H1 (cell line): ENCODE measurements around the gene RBP3. TPM values are rescaled to one million over a fixed set of nuclear protein-coding genes. Genes with fewer than 3 reads are reported as not detected.

Experiments
- CTCF ChIA-PET: fragments of 300-600 bp; sonication (Branson Sonifier 250); formaldehyde crosslinking; loops from one replicate; lab custom pipeline; 2021; ENCODE audit not compliant: partially characterized antibody; lab: Charles Lee
- POLR2A ChIA-PET: fragments of 300-600 bp; sonication (Branson Sonifier 250); formaldehyde crosslinking; loops from one replicate; lab custom pipeline; 2021; ENCODE audit warnings: inconsistent platforms; ENCODE audit not compliant: partially characterized antibody; lab: Charles Lee
- DNase-seq, 2 experiments: peaks; one replicate each; pipeline versions ENCODE4 v3.0.0 to v3.0.0-alpha.2; 2010 to 2022; ENCODE audit warnings: low spot score in 2 of 2, low read depth in 1 of 2, mixed read lengths in 1 of 2
- FAIRE-seq: peaks from 2 replicates; lab custom pipeline; 2011; peaks lifted over from hg19 to GRCh38; lab: Jason Lieb, UNC
- H2AFZ ChIP-seq: 2 replicates; pipeline ENCODE4 v1.8.1; 2012; ENCODE audit warnings: low read length, inconsistent platforms
- H2AK5ac ChIP-seq: 2 replicates; pipeline ENCODE4 v1.6.1; 2013; ENCODE audit warnings: low read depth, low read length
- H2BK120ac ChIP-seq: replicated peaks from 2 replicates; pipeline ENCODE3; 2013; ENCODE audit warnings: low read depth, low read length, inconsistent platforms
- H2BK12ac ChIP-seq: 2 replicates; pipeline ENCODE4 v1.6.1; 2013; ENCODE audit warnings: low read depth, low read length
- H2BK15ac ChIP-seq: 2 replicates; pipeline ENCODE4 v1.6.1; 2013; ENCODE audit warnings: low read length
- H2BK20ac ChIP-seq: 2 replicates; pipeline ENCODE4 v1.6.1; 2013; ENCODE audit warnings: low read length
- H2BK5ac ChIP-seq: 2 replicates; pipeline ENCODE4 v1.6.1; 2013; ENCODE audit warnings: low read depth, low read length
- H3K14ac ChIP-seq: 2 replicates; pipeline ENCODE4 v1.6.1; 2013; ENCODE audit warnings: inconsistent platforms; ENCODE audit not compliant: insufficient read length
- H3K18ac ChIP-seq: 2 replicates; pipeline ENCODE4 v1.6.1; 2013; ENCODE audit warnings: low read length; ENCODE audit errors: extremely low read depth
- H3K23ac ChIP-seq: 2 replicates; pipeline ENCODE4 v1.6.1; 2013; ENCODE audit warnings: inconsistent platforms; ENCODE audit not compliant: insufficient read length
- H3K23me2 ChIP-seq: 2 replicates; pipeline ENCODE4 v1.6.1; 2013; ENCODE audit warnings: low read depth, low read length
- H3K27ac ChIP-seq: 2 replicates; pipeline ENCODE4 v1.6.1; 2011; ENCODE audit warnings: low read depth, low read length, inconsistent platforms
- H3K27me3 ChIP-seq, 4 experiments: replicated peaks in 1 of 4; 1 replicate in 1 of 4; 2 replicates in 3 of 4; pipeline versions ENCODE4 v1.6.1 to v1.8.1; 2011 to 2013; ENCODE audit warnings: low read length in 3 of 4, mild to moderate bottlenecking in 3 of 4, inconsistent platforms in 2 of 4, mixed read lengths in 2 of 4, moderate library complexity in 1 of 4; ENCODE audit not compliant: control insufficient read depth in 3 of 4, insufficient read depth in 3 of 4; ENCODE audit errors: extremely low read depth in 1 of 4
- H3K36me3 ChIP-seq, 4 experiments: 2 replicates each; pipeline versions ENCODE4 v1.6.1 to v1.8.1; 2011 to 2013; ENCODE audit warnings: mild to moderate bottlenecking in 4 of 4, low read length in 3 of 4, moderate library complexity in 2 of 4, control low read depth in 1 of 4, inconsistent platforms in 1 of 4; ENCODE audit not compliant: insufficient read depth in 4 of 4, control insufficient read depth in 2 of 4
- H3K4ac ChIP-seq: replicated peaks from 2 replicates; pipeline ENCODE3; 2013; ENCODE audit warnings: low read length, low read depth, mixed read lengths, inconsistent platforms; ENCODE audit not compliant: insufficient read length
- H3K4me1 ChIP-seq, 4 experiments: replicated peaks in 1 of 4; 1 replicate in 1 of 4; 2 replicates in 3 of 4; pipeline versions ENCODE4 v1.6.1 to v1.8.1; 2011 to 2013; ENCODE audit warnings: low read length in 3 of 4, inconsistent platforms in 2 of 4, mixed read lengths in 1 of 4; ENCODE audit not compliant: insufficient read depth in 4 of 4, control insufficient read depth in 3 of 4
- H3K4me2 ChIP-seq, 2 experiments: 2 replicates each; pipeline versions ENCODE4 v1.6.1 to v1.8.1; 2011 to 2013; ENCODE audit warnings: low read depth in 2 of 2, low read length in 2 of 2, control low read depth in 1 of 2, inconsistent platforms in 1 of 2, mild to moderate bottlenecking in 1 of 2; ENCODE audit not compliant: insufficient read depth in 1 of 2
- H3K4me3 ChIP-seq, 4 experiments: fragments of 200-600, 300-600 bp in 1 of 4; sonication (generic), shearing (Covaris generic), sonication (Bioruptor Twin) in 1 of 4; 2 replicates each; pipeline versions ENCODE4 v1.5.1 to v1.8.1; 2011 to 2016; ENCODE audit warnings: low read length in 4 of 4, low read depth in 3 of 4, control low read depth in 2 of 4, inconsistent platforms in 2 of 4, mild to moderate bottlenecking in 2 of 4, mixed read lengths in 1 of 4, moderate library complexity in 1 of 4; ENCODE audit not compliant: insufficient read depth in 2 of 4; ENCODE audit errors: extremely low read depth in 1 of 4
- H3K56ac ChIP-seq: replicated peaks from 2 replicates; pipeline ENCODE3; 2013; ENCODE audit warnings: low read depth, mild to moderate bottlenecking, mixed read lengths, low read length, inconsistent platforms; ENCODE audit not compliant: insufficient read length
- H3K79me1 ChIP-seq: 2 replicates; pipeline ENCODE4 v1.6.1; 2013; ENCODE audit warnings: low read depth, low read length, control low read depth
- H3K79me2 ChIP-seq, 2 experiments: 2 replicates each; pipeline versions ENCODE4 v1.6.1 to v1.8.1; 2012 to 2013; ENCODE audit warnings: low read length in 2 of 2, mild to moderate bottlenecking in 2 of 2, inconsistent platforms in 1 of 2; ENCODE audit not compliant: insufficient read depth in 2 of 2, control insufficient read depth in 1 of 2
- H3K9ac ChIP-seq, 4 experiments: replicated peaks in 1 of 4; 1 replicate in 1 of 4; 2 replicates in 3 of 4; pipeline versions ENCODE4 v1.6.1 to v1.8.1; 2011 to 2013; ENCODE audit warnings: low read depth in 3 of 4, low read length in 3 of 4, control low read depth in 2 of 4, mild to moderate bottlenecking in 2 of 4, moderate library complexity in 2 of 4, inconsistent platforms in 1 of 4; ENCODE audit errors: extremely low read depth in 1 of 4
- H3K9me3 ChIP-seq, 2 experiments: 2 replicates each; pipeline versions ENCODE4 v1.6.1 to v1.8.1; 2012 to 2013; ENCODE audit warnings: mild to moderate bottlenecking in 2 of 2, moderate library complexity in 2 of 2, control low read depth in 1 of 2, inconsistent platforms in 1 of 2, low read depth in 1 of 2, low read length in 1 of 2, mixed read lengths in 1 of 2; ENCODE audit not compliant: insufficient read depth in 2 of 2
- H4K20me1 ChIP-seq, 2 experiments: replicated peaks in 1 of 2; 2 replicates each; pipeline versions ENCODE3 to v1.8.1; 2011 to 2013; ENCODE audit warnings: inconsistent platforms in 2 of 2, low read length in 2 of 2, mild to moderate bottlenecking in 1 of 2; ENCODE audit not compliant: insufficient read depth in 2 of 2, control insufficient read depth in 1 of 2
- H4K5ac ChIP-seq: 2 replicates; pipeline ENCODE4 v1.6.1; 2013; ENCODE audit warnings: low read length, low read depth, mixed read lengths, inconsistent platforms; ENCODE audit not compliant: insufficient read length
- H4K8ac ChIP-seq: 2 replicates; pipeline ENCODE4 v1.8.0; 2013; ENCODE audit warnings: mild to moderate bottlenecking, moderate library complexity, low read length, inconsistent platforms; ENCODE audit not compliant: insufficient read depth; ENCODE audit errors: extremely low read depth
- H4K91ac ChIP-seq: replicated peaks from 2 replicates; pipeline ENCODE3; 2013; ENCODE audit warnings: low read length, mixed read lengths, inconsistent platforms; ENCODE audit not compliant: insufficient read length
- BCL11A ChIP-seq, 2 experiments: IDR thresholded peaks; one replicate each; pipeline ENCODE4 v1.6.1; 2011; ENCODE audit warnings: low read depth in 2 of 2, low read length in 2 of 2, mild to moderate bottlenecking in 2 of 2
- EGR1 ChIP-seq: IDR thresholded peaks from 2 replicates; pipeline ENCODE4 v1.6.1; 2011; ENCODE audit warnings: low read depth, low read length, borderline replicate concordance
- JUN ChIP-seq: IDR thresholded peaks from 2 replicates; pipeline ENCODE4 v1.6.1; 2011; ENCODE audit warnings: low read depth, mild to moderate bottlenecking, improper control_type of control experiment, low read length
- KDM5A ChIP-seq: fragments of 200-600 bp; IDR thresholded peaks from 2 replicates; pipeline ENCODE4 v1.7.1; 2012; ENCODE audit warnings: mild to moderate bottlenecking, low read length, inconsistent platforms, mixed read lengths
- PHF8 ChIP-seq: fragments of 200-600 bp; sonication (generic); conservative IDR thresholded peaks from 2 replicates; pipeline ENCODE4 v1.7.1; 2012; ENCODE audit warnings: low read depth, mild to moderate bottlenecking, inconsistent platforms, low read length, moderate library complexity
- RAD21 ChIP-seq, 2 experiments: IDR thresholded peaks in 1 of 2; conservative IDR thresholded peaks in 1 of 2; 2 replicates each; pipeline ENCODE4 v1.6.1; 2011; ENCODE audit warnings: low read depth in 2 of 2, low read length in 2 of 2, improper control_type of control experiment in 1 of 2, inconsistent platforms in 1 of 2, mild to moderate bottlenecking in 1 of 2, moderate library complexity in 1 of 2
- SP2 ChIP-seq: IDR thresholded peaks from 2 replicates; pipeline ENCODE4 v1.6.1; 2012; ENCODE audit warnings: mild to moderate bottlenecking, low read length, inconsistent platforms
- TAF1 ChIP-seq: IDR thresholded peaks from 2 replicates; pipeline ENCODE4 v1.6.1; 2011; ENCODE audit warnings: mild to moderate bottlenecking, low read depth, low read length
- YY1 ChIP-seq: IDR thresholded peaks from 2 replicates; pipeline ENCODE4 v1.6.1; 2011; ENCODE audit warnings: low read depth, mild to moderate bottlenecking, low read length
- WGBS, 2 experiments: shearing (Covaris generic) in 1 of 2; methylation state at CpG; one replicate each; pipeline versions ENCODE4 v1.1.6 to v1.1.7; 2013 to 2015; ENCODE audit warnings: low lambda C conversion rate in 2 of 2, mixed read lengths in 2 of 2, inconsistent platforms in 1 of 2, low coverage in 1 of 2, missing lambda C conversion rate in 1 of 2; ENCODE audit not compliant: insufficient replicate concordance in 2 of 2, insufficient coverage in 1 of 2, insufficient read length in 1 of 2; ENCODE audit errors: extremely low coverage in 1 of 2, missing lambda C conversion rate in 1 of 2; 5-methylcytosine and 5-hydroxymethylcytosine counted together
- polyA plus RNA-seq, 7 experiments: library from polyadenylated mRNA; depleted of rRNA in 3 of 7; stranded (reverse) in 5 of 7; unstranded in 2 of 7; fragments of >200 nt in 5 of 7; fragments of 200-250 nt in 2 of 7; gene quantifications; 1 replicate in 5 of 7; 2 replicates in 1 of 7; 4 replicates in 1 of 7; pipeline versions ENCODE4 v1.2.1 to v1.2.3, GENCODE V29; 2011 to 2013; ENCODE audit warnings: missing spikeins in 2 of 7, mixed read lengths in 2 of 7
- total RNA-seq: library from RNA; stranded (reverse); fragmentation: NEBNext Ultra II Directional; extraction: Animal tissue kit (Norgen Biotek cat#: 25700); gene quantifications from 2 replicates; pipeline ENCODE4 v1.2.1, GENCODE V29; 2021
- TF ChIP-seq, protein P1 (sequence below): IDR thresholded peaks from 2 replicates; pipeline ENCODE4 v1.6.1; 2012; ENCODE audit warnings: inconsistent platforms
- TF ChIP-seq, protein P2 (sequence below): IDR thresholded peaks from 2 replicates; pipeline ENCODE4 v1.6.1; 2012; ENCODE audit warnings: inconsistent platforms

RBP3 gene
- total and polyA plus RNA-seq, 2 of the 8 experiments (the other 6 are each of a cell fraction or from before 2014, with no cell fraction given) = not detected

DNA sequence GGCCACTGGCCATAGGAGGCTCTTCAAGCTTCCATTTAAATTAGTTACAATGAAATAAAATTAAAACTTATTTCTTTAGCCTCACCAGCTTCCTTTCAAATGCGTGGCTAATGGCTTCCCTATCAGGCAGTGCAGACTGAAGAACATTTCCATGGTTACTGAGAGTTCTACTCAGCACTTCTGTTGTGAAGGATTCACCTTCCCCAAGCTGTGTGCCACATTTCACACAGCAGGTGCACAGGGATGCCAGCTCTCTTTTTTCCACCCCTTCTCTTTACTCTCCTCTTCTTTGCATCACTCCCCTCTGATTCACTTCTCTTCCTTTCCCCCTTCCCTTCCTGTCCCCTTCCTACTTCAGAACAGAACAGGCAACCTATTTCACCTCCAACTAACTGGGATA lies 25.1 kb upstream of the RBP3 start:
- no peak overlapping the region for H3K4me3 ChIP-seq
- H2BK15ac ChIP-seq = no peak overlapping the region
- no peak for FAIRE-seq
- no peak overlapping the region for H3K9ac ChIP-seq
- no peak overlapping the region for H3K14ac ChIP-seq
- no peaks in the 10 kb centered on the region for H3K9me3 ChIP-seq
- peaks cover 0 to 4% of the 10 kb centered on the region in 2 experiments for H4K20me1 ChIP-seq
- no peak overlapping the region for H3K4me2 ChIP-seq
- H2AFZ ChIP-seq = no peak overlapping the region
- no peak for DNase-seq
- H3K4me1 ChIP-seq = no peaks in the 10 kb centered on the region
- H3K23me2 ChIP-seq = no peaks in the 10 kb centered on the region
- H2BK120ac ChIP-seq = no peak overlapping the region
- no peak overlapping the region for H4K91ac ChIP-seq
- no peak overlapping the region for H2BK20ac ChIP-seq
- no peak overlapping the region for H4K8ac ChIP-seq
- ChIA-PET POLR2A (no interaction called here), CTCF (interaction anchor here (1.0 to 2.5 kb wide), 8 partner anchors 15 to 298 kb away, joined by 3 to 11 read pairs (median 4); no protein-coding TSS in a partner anchor)
- no peak overlapping the region for H2BK12ac ChIP-seq
- H3K18ac ChIP-seq = no peak overlapping the region
- no peak overlapping the region for H3K27ac ChIP-seq
- H2AK5ac ChIP-seq = no peak overlapping the region
- H4K5ac ChIP-seq = no peak overlapping the region
- no peaks in the 10 kb centered on the region for H3K79me2 ChIP-seq
- H2BK5ac ChIP-seq = no peak overlapping the region
- H3K27me3 ChIP-seq = no peaks in the 10 kb centered on the region; a peak in 2 of 7 replicates
- H3K36me3 ChIP-seq = no peaks in the 10 kb centered on the region; a peak in 1 of 8 replicates
- 67% methylated on average over 1 of the region's 1 CpG; no CpG with 5 or more reads in 1 of the 2 experiments for WGBS, 2 experiments
- no peak overlapping the region for H3K56ac ChIP-seq
- no peaks in the 10 kb centered on the region for H3K79me1 ChIP-seq
- no peak overlapping the region for H3K4ac ChIP-seq
- no peak overlapping the region for H3K23ac ChIP-seq
- TF ChIP-seq, protein P1, sequence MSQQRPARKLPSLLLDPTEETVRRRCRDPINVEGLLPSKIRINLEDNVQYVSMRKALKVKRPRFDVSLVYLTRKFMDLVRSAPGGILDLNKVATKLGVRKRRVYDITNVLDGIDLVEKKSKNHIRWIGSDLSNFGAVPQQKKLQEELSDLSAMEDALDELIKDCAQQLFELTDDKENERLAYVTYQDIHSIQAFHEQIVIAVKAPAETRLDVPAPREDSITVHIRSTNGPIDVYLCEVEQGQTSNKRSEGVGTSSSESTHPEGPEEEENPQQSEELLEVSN = no peak
- TF ChIP-seq BCL11A (IDR thresholded peaks at IDR 0.05; ENCODE audit: low read depth in 2 of 2, low read length in 2 of 2) (no peak), JUN (no peak), KDM5A (no peak), YY1 (no peak), SP2 (no peak), RAD21 (IDR thresholded peaks at IDR 0.05 in 1 of 2, conservative IDR thresholded peaks at IDR 0.05 in 1 of 2; ENCODE audit: low read depth in 2 of 2, low read length in 2 of 2) (no peak), PHF8 (no peak), EGR1 (no peak), TAF1 (no peak)
- TF ChIP-seq, protein P2, sequence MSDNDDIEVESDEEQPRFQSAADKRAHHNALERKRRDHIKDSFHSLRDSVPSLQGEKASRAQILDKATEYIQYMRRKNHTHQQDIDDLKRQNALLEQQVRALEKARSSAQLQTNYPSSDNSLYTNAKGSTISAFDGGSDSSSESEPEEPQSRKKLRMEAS = no peak
